Chondrocyte (in vitro differentiated cells): ENCODE results near the gene NEDD4L. TPM values are rescaled to one million over a fixed set of nuclear protein-coding genes. Genes with fewer than 3 reads are reported as not detected.

ENCODE experiments used
- DNase-seq: peaks from one replicate; pipeline ENCODE4 v3.0.0; 2021; ENCODE audit warnings: mixed read lengths, low spot score
- H3K27ac Mint-ChIP-seq: one replicate; pipeline ENCODE4 v1.8.0; 2021; ENCODE audit warnings: mild to moderate bottlenecking, moderate library complexity, mixed read lengths; ENCODE audit not compliant: unreplicated experiment
- H3K27me3 Mint-ChIP-seq: 2 replicates; pipeline ENCODE4 v1.8.0; 2021; ENCODE audit warnings: low read depth, mixed read lengths
- H3K36me3 Mint-ChIP-seq: 2 replicates; pipeline ENCODE4 v1.8.0; 2021; ENCODE audit warnings: low read depth, mixed read lengths
- H3K4me1 Mint-ChIP-seq: 2 replicates; pipeline ENCODE4 v1.8.0; 2021; ENCODE audit warnings: low read depth, mild to moderate bottlenecking, mixed read lengths
- H3K4me3 Mint-ChIP-seq: one replicate; pipeline ENCODE4 v1.8.0; 2021; ENCODE audit warnings: mild to moderate bottlenecking, moderate library complexity, mixed read lengths; ENCODE audit not compliant: unreplicated experiment
- H3K9me3 Mint-ChIP-seq: 2 replicates; pipeline ENCODE4 v1.8.0; 2021; ENCODE audit warnings: low read depth, mixed read lengths
- CTCF ChIP-seq: fragments of 200-600 bp; sonication (generic); IDR thresholded peaks from 2 replicates; pipeline ENCODE4 v1.5.0; 2021; ENCODE audit warnings: antibody characterized with exemption, mild to moderate bottlenecking, moderate library complexity
- total RNA-seq: library from RNA; stranded (reverse); gene quantifications from 3 replicates; pipeline ENCODE4 v1.2.1, GENCODE V29; 2021

The NEDD4L gene
- total RNA-seq, 1 donor from 2014 or later = 25.8 TPM

DNA sequence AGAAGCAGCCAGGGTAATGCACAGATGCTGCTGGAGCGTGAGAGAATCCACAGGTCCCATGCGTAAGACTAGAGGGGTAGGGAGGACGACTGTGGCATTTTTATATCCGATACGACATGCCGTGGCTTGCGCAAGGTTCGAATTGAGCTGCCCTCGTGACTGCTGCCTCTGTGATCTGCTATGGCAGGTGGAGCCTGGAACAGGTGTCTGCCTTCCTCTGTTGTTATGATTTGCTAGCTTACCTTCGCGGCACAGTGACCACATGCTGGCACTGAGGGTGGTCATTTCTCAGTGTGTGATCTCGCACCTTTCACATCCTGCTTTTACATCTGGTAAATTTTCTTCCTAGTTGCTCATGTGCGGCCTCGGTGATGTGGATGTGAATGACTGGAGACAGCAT, 344.7 kb downstream of the NEDD4L start:
- H3K27me3 Mint-ChIP-seq = no peaks in the 10 kb centered on the region
- no peak overlapping the region for H3K27ac Mint-ChIP-seq
- no peak overlapping the region for H3K4me3 Mint-ChIP-seq
- H3K4me1 Mint-ChIP-seq = no peaks in the 10 kb centered on the region
- H3K9me3 Mint-ChIP-seq = no peaks in the 10 kb centered on the region
- no peak for TF ChIP-seq CTCF
- DNase-seq = no peak
- H3K36me3 Mint-ChIP-seq = peaks cover 23% of the 10 kb centered on the region

DNA sequence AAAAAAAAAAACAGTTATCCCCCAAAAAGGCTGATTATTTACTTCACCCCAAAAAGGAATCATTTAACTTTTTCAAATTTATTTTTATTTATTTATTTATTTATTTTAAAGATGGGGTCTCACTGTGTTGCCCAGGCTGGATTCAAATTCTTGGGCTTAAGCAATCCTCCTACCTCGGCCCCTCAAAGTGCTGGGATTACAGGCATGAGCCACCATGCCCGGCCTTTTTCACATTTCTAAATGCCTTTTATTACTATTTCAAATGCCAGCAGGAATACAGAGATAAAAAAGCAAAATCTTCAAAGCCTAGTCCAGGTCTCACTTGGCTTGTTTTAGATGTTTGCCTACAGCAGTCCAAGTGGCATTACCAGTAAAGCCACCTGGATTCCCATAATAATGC, 345.7 kb downstream of the NEDD4L start:
- no peak for DNase-seq
- no peaks in the 10 kb centered on the region for H3K4me1 Mint-ChIP-seq
- peaks cover 23% of the 10 kb centered on the region for H3K36me3 Mint-ChIP-seq
- no peak overlapping the region for H3K27ac Mint-ChIP-seq
- no peaks in the 10 kb centered on the region for H3K27me3 Mint-ChIP-seq
- no peak for TF ChIP-seq CTCF
- H3K4me3 Mint-ChIP-seq = no peak overlapping the region
- H3K9me3 Mint-ChIP-seq = no peaks in the 10 kb centered on the region

- peaks cover 23% of the 10 kb centered on the region for H3K36me3 Mint-ChIP-seq
- no peaks in the 10 kb centered on the region for H3K4me1 Mint-ChIP-seq
- no peaks in the 10 kb centered on the region for H3K9me3 Mint-ChIP-seq
- no peak for DNase-seq
- no peak for TF ChIP-seq CTCF
- H3K4me3 Mint-ChIP-seq = no peak overlapping the region
- no peaks in the 10 kb centered on the region for H3K27me3 Mint-ChIP-seq
- H3K27ac Mint-ChIP-seq = no peak overlapping the region
These were observed 346.4 kb downstream of the NEDD4L start for GRCh38 chr18:58390399-58390798.

- no peak for TF ChIP-seq CTCF
- Mint-ChIP-seq H3K27ac (no peak overlapping the region), H3K9me3 (no peaks in the 10 kb centered on the region), H3K4me1 (no peaks in the 10 kb centered on the region), H3K4me3 (no peak overlapping the region), H3K27me3 (no peaks in the 10 kb centered on the region), H3K36me3 (peaks cover 20% of the 10 kb centered on the region)
- no peak for DNase-seq
These were observed 347.3 kb downstream of the NEDD4L start for GRCh38 chr18:58391231-58391825.

- H3K4me1 Mint-ChIP-seq = no peaks in the 10 kb centered on the region
- H3K27me3 Mint-ChIP-seq = no peaks in the 10 kb centered on the region
- H3K27ac Mint-ChIP-seq = no peak overlapping the region
- no peaks in the 10 kb centered on the region for H3K9me3 Mint-ChIP-seq
- H3K36me3 Mint-ChIP-seq = peaks cover 21% of the 10 kb centered on the region
- TF ChIP-seq CTCF = no peak
- DNase-seq = no peak
- H3K4me3 Mint-ChIP-seq = no peak overlapping the region
These were observed 347.9 kb downstream of the NEDD4L start for GRCh38 chr18:58391932-58392323.
